ENCODE measurements around the gene CCT4. TPM values are rescaled to one million over a fixed set of nuclear protein-coding genes. Genes with fewer than 3 reads are reported as not detected.
"Not testable (repeated sequence)": the region's sequence is repeated elsewhere in the genome, so short reads cannot be mapped to it uniquely, and the experiment has no call there.

CCT4 gene
- total RNA-seq, 2 donors from 2014 or later: 207 to 369 TPM

- H3K4me3 Mint-ChIP-seq: peak within 1 kb of the TSS; percentile 96
- no peaks in the 10 kb centered on the region for H3K9me3 Mint-ChIP-seq
- no peaks in the 10 kb centered on the region for H3K36me3 Mint-ChIP-seq (ENCODE audit: low read depth)
- H3K4me1 Mint-ChIP-seq: no peaks in the 10 kb centered on the region
- no peaks in the 10 kb centered on the region for H3K27me3 Mint-ChIP-seq
- peak; percentile 99 for ATAC-seq (replicated peaks)
- peak within 1 kb of the TSS; percentile 94 for H3K27ac Mint-ChIP-seq
Observed at GRCh38 chr2:61905372-61906185, 17.1 kb upstream of the CCT4 start, which contains the start of gene COMMD1. COMMD1 (plus strand) TSS chr2:61905674; CDS start chr2:61905679, 5 bp downstream.

GRCh38 chr2:61900281-61900680 is 11.8 kb upstream of the CCT4 start:
- Mint-ChIP-seq H3K4me3 (no peak overlapping the region), H3K4me1 (no peaks in the 10 kb centered on the region), H3K9me3 (no peaks in the 10 kb centered on the region), H3K27ac (no peak overlapping the region), H3K36me3 (ENCODE audit: low read depth) (no peaks in the 10 kb centered on the region), H3K27me3 (no peaks in the 10 kb centered on the region)
- no peak for ATAC-seq (replicated peaks)

GRCh38 chr2:61898810-61899209 is 10.4 kb upstream of the CCT4 start:
- no peaks in the 10 kb centered on the region for H3K9me3 Mint-ChIP-seq
- H3K27ac Mint-ChIP-seq: no peak overlapping the region
- H3K4me1 Mint-ChIP-seq: no peaks in the 10 kb centered on the region
- no peaks in the 10 kb centered on the region for H3K27me3 Mint-ChIP-seq
- ATAC-seq (replicated peaks): no peak
- H3K36me3 Mint-ChIP-seq (ENCODE audit: low read depth): no peaks in the 10 kb centered on the region
- H3K4me3 Mint-ChIP-seq: no peak overlapping the region

GRCh38 chr2:61887717-61888266 is 664 bp downstream of the CCT4 start:
- ATAC-seq (replicated peaks): no peak
- Mint-ChIP-seq H3K27ac (peak overlapping the region; percentile 92), H3K9me3 (no peaks in the 10 kb centered on the region), H3K36me3 (ENCODE audit: low read depth) (peaks cover 58% of the 10 kb centered on the region), H3K4me3 (peak overlapping the region; percentile 92), H3K27me3 (no peaks in the 10 kb centered on the region), H3K4me1 (peaks cover 13% of the 10 kb centered on the region)

GRCh38 chr2:61885896-61886603 is 2.4 kb downstream of the CCT4 start:
- H3K27me3 Mint-ChIP-seq: no peaks in the 10 kb centered on the region
- ATAC-seq (replicated peaks): no peak
- no peaks in the 10 kb centered on the region for H3K9me3 Mint-ChIP-seq
- H3K27ac Mint-ChIP-seq: peak overlapping the region; percentile 92
- H3K4me1 Mint-ChIP-seq: peaks cover 13% of the 10 kb centered on the region
- H3K36me3 Mint-ChIP-seq (ENCODE audit: low read depth): peaks cover 75% of the 10 kb centered on the region
- H3K4me3 Mint-ChIP-seq: peak overlapping the region; percentile 92

GRCh38 chr2:61882850-61883249 is 5.6 kb downstream of the CCT4 start:
- Mint-ChIP-seq H3K36me3 (ENCODE audit: low read depth) (peaks cover 100% of the 10 kb centered on the region), H3K4me1 (peaks cover 13% of the 10 kb centered on the region), H3K27me3 (no peaks in the 10 kb centered on the region), H3K27ac (no peak overlapping the region), H3K4me3 (no peak overlapping the region), H3K9me3 (no peaks in the 10 kb centered on the region)
- ATAC-seq (replicated peaks): no peak

GRCh38 chr2:61879351-61879750 is 9.1 kb downstream of the CCT4 start:
- ATAC-seq (replicated peaks); H3K4me1 Mint-ChIP-seq; H3K27ac Mint-ChIP-seq; H3K27me3 Mint-ChIP-seq; H3K9me3 Mint-ChIP-seq; H3K4me3 Mint-ChIP-seq: not testable (repeated sequence)
- peaks cover 100% of the 10 kb centered on the region for H3K36me3 Mint-ChIP-seq (ENCODE audit: low read depth)

GRCh38 chr2:61878761-61879160 is 9.7 kb downstream of the CCT4 start:
- no peaks in the 10 kb centered on the region for H3K9me3 Mint-ChIP-seq
- no peak overlapping the region for H3K4me3 Mint-ChIP-seq
- H3K4me1 Mint-ChIP-seq: no peaks in the 10 kb centered on the region
- H3K36me3 Mint-ChIP-seq (ENCODE audit: low read depth): peaks cover 100% of the 10 kb centered on the region
- H3K27me3 Mint-ChIP-seq: no peaks in the 10 kb centered on the region
- H3K27ac Mint-ChIP-seq: no peak overlapping the region
- ATAC-seq (replicated peaks): no peak

GRCh38 chr2:61877571-61878245 is 10.7 kb downstream of the CCT4 start:
- Mint-ChIP-seq H3K27ac (no peak overlapping the region), H3K27me3 (no peaks in the 10 kb centered on the region), H3K36me3 (ENCODE audit: low read depth) (peaks cover 100% of the 10 kb centered on the region), H3K4me3 (no peak overlapping the region), H3K4me1 (no peaks in the 10 kb centered on the region), H3K9me3 (no peaks in the 10 kb centered on the region)
- no peak for ATAC-seq (replicated peaks)

GRCh38 chr2:61876400-61876799 is 12.1 kb downstream of the CCT4 start:
- H3K36me3 Mint-ChIP-seq (ENCODE audit: low read depth): peaks cover 100% of the 10 kb centered on the region

GRCh38 chr2:61866482-61867089 is 21.9 kb downstream of the CCT4 start:
- not testable (repeated sequence) for H3K9me3 Mint-ChIP-seq, H3K27me3 Mint-ChIP-seq
- H3K36me3 Mint-ChIP-seq (ENCODE audit: low read depth): peaks cover 81% of the 10 kb centered on the region

More at GRCh38 chr2:61876400-61876799, 12.1 kb downstream of the CCT4 start:
- Mint-ChIP-seq H3K27me3 (no peaks in the 10 kb centered on the region), H3K9me3 (no peaks in the 10 kb centered on the region), H3K4me1 (peaks cover 1% of the 10 kb centered on the region), H3K27ac (no peak overlapping the region), H3K4me3 (no peak overlapping the region)
- ATAC-seq (replicated peaks): no peak

GRCh38 chr2:61862085-61862484 is 26.4 kb downstream of the CCT4 start:
- ATAC-seq (replicated peaks): no peak
- Mint-ChIP-seq H3K36me3 (ENCODE audit: low read depth) (peaks cover 36% of the 10 kb centered on the region), H3K9me3 (peaks cover 3% of the 10 kb centered on the region), H3K4me1 (no peaks in the 10 kb centered on the region), H3K27me3 (no peaks in the 10 kb centered on the region), H3K4me3 (no peak overlapping the region), H3K27ac (no peak overlapping the region)

More at GRCh38 chr2:61866482-61867089, 21.9 kb downstream of the CCT4 start:
- not testable (repeated sequence) for H3K27ac Mint-ChIP-seq; H3K4me3 Mint-ChIP-seq; ATAC-seq (replicated peaks); H3K4me1 Mint-ChIP-seq

GRCh38 chr2:61857224-61857623 is 31.2 kb downstream of the CCT4 start:
- no peak for ATAC-seq (replicated peaks)
- H3K27me3 Mint-ChIP-seq: no peaks in the 10 kb centered on the region
- no peaks in the 10 kb centered on the region for H3K36me3 Mint-ChIP-seq (ENCODE audit: low read depth)
- no peak overlapping the region for H3K4me3 Mint-ChIP-seq
- H3K27ac Mint-ChIP-seq: no peak overlapping the region
- H3K9me3 Mint-ChIP-seq: no peaks in the 10 kb centered on the region
- H3K4me1 Mint-ChIP-seq: peaks cover 6% of the 10 kb centered on the region

- Mint-ChIP-seq H3K9me3 (no peaks in the 10 kb centered on the region), H3K36me3 (ENCODE audit: low read depth) (no peaks in the 10 kb centered on the region), H3K4me3 (peak overlapping the region; percentile 98), H3K4me1 (peaks cover 6% of the 10 kb centered on the region), H3K27ac (peak overlapping the region; percentile 88), H3K27me3 (no peaks in the 10 kb centered on the region)
- ATAC-seq (replicated peaks): no peak
Observed at GRCh38 chr2:61855318-61855613, 33.2 kb downstream of the CCT4 start.

Data from activated T-helper 17 cell treated with anti-CD3 and anti-CD28 coated beads, Interleukin-2, amount 50 U/mL, for 72 hours (primary cell).